ENCODE measurements around the gene APC. TPM values are rescaled to one million over a fixed set of nuclear protein-coding genes. Genes with fewer than 3 reads are reported as not detected.

APC gene
- total and polyA plus RNA-seq, 10 of the 15 experiments (the other 5 are each of a cell fraction or from before 2014, with no cell fraction given): 3.2 to 23.3 (median 13.8) TPM

DNA sequence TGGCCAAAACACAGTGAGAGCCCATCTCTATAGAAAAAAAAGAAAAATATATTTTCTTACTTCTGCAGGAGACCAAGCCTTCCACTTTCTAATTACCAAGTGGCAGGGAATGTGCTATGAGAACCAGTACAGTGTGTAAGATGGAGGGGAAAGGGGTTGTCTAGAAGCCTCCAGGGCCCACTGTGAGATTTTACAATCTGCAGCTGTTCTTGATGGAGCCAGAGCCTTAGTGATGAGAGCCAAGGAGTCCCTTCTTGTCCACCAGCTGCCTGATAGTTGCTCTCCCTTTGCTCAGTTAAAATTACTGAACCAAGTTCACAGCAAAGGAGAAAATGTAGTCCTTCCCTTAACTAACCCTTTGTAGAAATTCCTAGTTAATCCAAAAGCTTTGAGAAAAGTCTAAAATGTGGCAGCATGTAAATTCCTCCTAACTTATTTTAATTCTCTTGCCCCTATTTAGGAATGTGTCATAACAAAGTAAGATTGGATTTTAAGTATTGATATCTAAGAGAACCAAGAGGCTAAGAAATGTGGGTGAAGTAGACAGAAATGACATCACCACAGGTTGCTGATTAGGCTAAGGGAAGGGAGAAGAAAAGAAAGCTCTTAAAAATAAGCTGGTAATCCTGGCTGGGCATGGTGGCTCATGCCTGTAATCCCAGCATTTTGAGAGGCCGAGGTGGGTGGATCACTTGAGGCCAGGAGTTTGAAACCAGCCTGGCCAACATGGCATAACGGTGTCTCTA lies 142.7 kb downstream of the APC start (continued):
- no peak for TF ChIP-seq ASH2L (IDR thresholded peaks at IDR 0.05; ENCODE audit: borderline replicate concordance, low read depth)
- no peak for TF ChIP-seq POLR2A (IDR thresholded peaks at IDR 0.05; ENCODE audit: low read depth, low read length)
- TF ChIP-seq TBL1XR1 (IDR thresholded peaks at IDR 0.05; ENCODE audit: low read depth, low read length): no peak
- no peak for TF ChIP-seq TAF1 (IDR thresholded peaks at IDR 0.05; ENCODE audit: borderline replicate concordance, low read depth, low read length)
- no peak for TF ChIP-seq HDAC2 (IDR thresholded peaks at IDR 0.05)
- no peak for TF ChIP-seq KAT2A (conservative IDR thresholded peaks at IDR 0.05; ENCODE audit: control insufficient read depth, low read depth, low read length)

GRCh38 chr5:112883192-112883591 lies 145.5 kb downstream of the APC start:
- ChIA-PET RAD21 (ENCODE audit: unreplicated experiment) (no interaction called here), POLR2A (interaction anchor here (0.6 kb wide), 1 partner anchor 12 kb away, joined by 7 read pairs; no protein-coding TSS in a partner anchor), CTCF (interaction anchor here (1.0 kb wide), 1 partner anchor 33 kb away, joined by 3 read pairs; no protein-coding TSS in a partner anchor), SMC1A (ENCODE audit: uncharacterized antibody, unreplicated experiment) (interaction anchor here (0.9 to 2.0 kb wide), 2 partner anchors 12 to 34 kb away, joined by 3 to 4 read pairs; no protein-coding TSS in a partner anchor)
- DNase-seq (ENCODE audit: low read depth, low spot score): no peak
- intact Hi-C loops (cut with micrococcal nuclease; ENCODE audit: unreplicated experiment) (no loop called here), in situ Hi-C loops (cut with MboI) (no loop called here)
- H3K27me3 ChIP-seq (replicated peaks in 1 of 2; ENCODE audit: control insufficient read depth in 2 of 2, insufficient read depth in 2 of 2, low read length in 1 of 2): no peaks in the 10 kb centered on the region
- H3K27ac ChIP-seq (ENCODE audit: control insufficient read depth, insufficient read depth): no peak overlapping the region
- no peaks in the 10 kb centered on the region for H4K20me1 ChIP-seq (ENCODE audit: control insufficient read depth, insufficient read depth)
- H2AFZ ChIP-seq (ENCODE audit: control insufficient read depth, low read depth, low read length): no peak overlapping the region
- FAIRE-seq: no peak
- BruUV-seq (replicated peaks): no TSS peak
- no peaks in the 10 kb centered on the region for H3K4me1 ChIP-seq (ENCODE audit: control insufficient read depth, insufficient read depth, low read length)
- H3K9me3 ChIP-seq (replicated peaks; ENCODE audit: control insufficient read depth, insufficient read depth, low read length): no peaks in the 10 kb centered on the region
- H3K9ac ChIP-seq (ENCODE audit: control insufficient read depth, insufficient read depth, low read length): no peak overlapping the region
- H3K36me3 ChIP-seq (ENCODE audit: control insufficient read depth in 2 of 2, insufficient read depth in 2 of 2, low read length in 1 of 2): peaks cover 20 to 40% of the 10 kb centered on the region in 2 experiments
- no peak for ATAC-seq
- no peak overlapping the region for H3K4me2 ChIP-seq (ENCODE audit: control insufficient read depth, insufficient read depth)
- H3K79me2 ChIP-seq (ENCODE audit: control insufficient read depth, insufficient read depth, low read length): no peaks in the 10 kb centered on the region
- no peak overlapping the region for H3K4me3 ChIP-seq
- WGBS (ENCODE audit: insufficient coverage, insufficient replicate concordance, low lambda C conversion rate, missing lambda C conversion rate): 100% methylated on average over 2 of the region's 2 CpGs
- TF ChIP-seq ZNF217 (IDR thresholded peaks at IDR 0.05) (no peak), BRCA1 (IDR thresholded peaks at IDR 0.05; ENCODE audit: low read depth, low read length) (no peak), ATF3 (IDR thresholded peaks at IDR 0.05; ENCODE audit: borderline replicate concordance, extremely low read depth, low read depth, low read length) (no peak), ZBTB40 (IDR thresholded peaks at IDR 0.05; ENCODE audit: borderline replicate concordance) (no peak), ATF7 (IDR thresholded peaks at IDR 0.05; ENCODE audit: low read depth) (no peak), REST (IDR thresholded peaks at IDR 0.05; ENCODE audit: low read depth, low read length) (no peak)
- TF ChIP-seq, protein P1, sequence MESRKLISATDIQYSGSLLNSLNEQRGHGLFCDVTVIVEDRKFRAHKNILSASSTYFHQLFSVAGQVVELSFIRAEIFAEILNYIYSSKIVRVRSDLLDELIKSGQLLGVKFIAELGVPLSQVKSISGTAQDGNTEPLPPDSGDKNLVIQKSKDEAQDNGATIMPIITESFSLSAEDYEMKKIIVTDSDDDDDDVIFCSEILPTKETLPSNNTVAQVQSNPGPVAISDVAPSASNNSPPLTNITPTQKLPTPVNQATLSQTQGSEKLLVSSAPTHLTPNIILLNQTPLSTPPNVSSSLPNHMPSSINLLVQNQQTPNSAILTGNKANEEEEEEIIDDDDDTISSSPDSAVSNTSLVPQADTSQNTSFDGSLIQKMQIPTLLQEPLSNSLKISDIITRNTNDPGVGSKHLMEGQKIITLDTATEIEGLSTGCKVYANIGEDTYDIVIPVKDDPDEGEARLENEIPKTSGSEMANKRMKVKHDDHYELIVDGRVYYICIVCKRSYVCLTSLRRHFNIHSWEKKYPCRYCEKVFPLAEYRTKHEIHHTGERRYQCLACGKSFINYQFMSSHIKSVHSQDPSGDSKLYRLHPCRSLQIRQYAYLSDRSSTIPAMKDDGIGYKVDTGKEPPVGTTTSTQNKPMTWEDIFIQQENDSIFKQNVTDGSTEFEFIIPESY (IDR thresholded peaks at IDR 0.05): no peak

All from GM12878 (cell line).